Renal cortex interstitium (tissue), 11 donors: Measurements from ENCODE around the gene MRPS31. TPM values are rescaled to one million over a fixed set of nuclear protein-coding genes. Genes with fewer than 3 reads are reported as not detected.
"Not testable (repeated sequence)": the region's sequence is repeated elsewhere in the genome, so short reads cannot be mapped to it uniquely, and the experiment has no call there.

Experiments
- DNase-seq, 11 donors: peaks; one replicate each; pipeline ENCODE4 v3.0.0-alpha.2; 2013; ENCODE audit warnings: low read depth in 9 of 11, low spot score in 4 of 11; ENCODE audit errors: extremely low read depth in 1 of 11
- polyA plus RNA-seq, 3 donors: library from polyadenylated mRNA; unstranded; fragments of 120-200 nt; gene quantifications; one replicate each; pipeline ENCODE4 v1.2.1, GENCODE V29; 2013; ENCODE audit not compliant: insufficient read length in 3 of 3

Gene MRPS31
- polyA plus RNA-seq, 3 donors, result 43.2 to 56.0 (median 51.3) TPM

DNA sequence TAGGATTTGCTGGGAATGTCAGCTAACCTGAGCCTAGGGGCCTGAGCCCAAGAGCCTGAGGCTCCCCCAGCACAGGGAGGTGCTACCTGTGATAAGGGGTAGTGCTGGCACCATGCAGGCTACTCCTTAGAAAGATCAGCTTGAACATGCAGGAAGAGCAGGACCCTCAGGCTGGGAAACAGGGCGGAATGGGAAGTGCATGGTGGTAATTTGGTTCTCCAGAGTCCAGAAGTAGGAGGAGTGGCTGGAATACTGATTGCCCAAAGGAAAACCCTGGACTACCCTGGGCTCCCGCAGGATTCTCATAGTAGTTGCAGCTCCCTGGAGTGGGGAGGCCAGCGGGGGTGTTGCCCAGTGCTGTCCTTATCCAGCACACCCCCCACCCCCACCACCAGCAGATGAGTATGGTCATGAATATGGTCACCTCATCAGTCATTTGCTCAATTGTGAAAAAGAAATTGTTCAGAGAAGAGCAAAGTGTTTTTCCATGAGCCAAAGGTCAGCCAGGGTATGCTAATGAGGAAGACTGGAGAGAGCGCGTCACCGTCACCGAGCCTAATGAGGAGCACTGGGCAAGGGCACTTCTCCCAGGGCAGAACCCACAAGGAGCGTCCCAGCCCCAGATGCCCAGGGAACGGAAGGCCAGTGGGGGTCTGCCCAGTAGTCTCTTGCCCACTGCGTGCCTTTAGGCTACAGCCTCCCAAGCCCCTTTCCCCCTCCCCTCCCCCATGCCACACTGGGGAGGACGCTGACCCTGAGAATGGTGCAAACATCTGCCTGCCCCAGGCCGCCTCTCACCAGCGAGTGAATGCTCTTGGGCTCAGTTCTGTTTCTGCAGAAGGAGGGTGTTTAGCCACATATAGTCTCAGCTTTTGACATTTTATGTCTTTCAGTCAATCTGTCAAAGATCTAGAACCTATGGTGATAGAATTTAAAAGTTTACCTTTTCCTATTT lies 23.7 kb upstream of the MRPS31 start:
- no peak for DNase-seq

DNA sequence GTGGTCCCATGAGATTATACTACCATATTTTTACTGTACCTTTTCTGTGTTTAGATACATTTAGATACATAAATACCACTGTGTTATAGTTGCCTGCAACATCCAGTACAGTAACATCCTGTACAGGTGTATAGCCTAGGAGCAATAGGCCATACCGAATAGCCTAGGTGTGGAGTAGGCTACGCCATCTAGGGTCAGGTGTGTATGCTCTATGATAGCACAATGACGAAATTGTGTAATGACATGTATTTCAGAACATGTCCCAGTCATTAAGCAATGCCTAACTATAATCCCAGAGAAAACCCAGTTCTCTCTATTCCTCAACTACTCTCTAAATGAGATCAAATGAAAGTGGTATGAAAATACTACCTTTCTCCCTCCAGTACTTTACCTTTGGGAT lies 22.3 kb upstream of the MRPS31 start:
- DNase-seq, result no peak

DNA sequence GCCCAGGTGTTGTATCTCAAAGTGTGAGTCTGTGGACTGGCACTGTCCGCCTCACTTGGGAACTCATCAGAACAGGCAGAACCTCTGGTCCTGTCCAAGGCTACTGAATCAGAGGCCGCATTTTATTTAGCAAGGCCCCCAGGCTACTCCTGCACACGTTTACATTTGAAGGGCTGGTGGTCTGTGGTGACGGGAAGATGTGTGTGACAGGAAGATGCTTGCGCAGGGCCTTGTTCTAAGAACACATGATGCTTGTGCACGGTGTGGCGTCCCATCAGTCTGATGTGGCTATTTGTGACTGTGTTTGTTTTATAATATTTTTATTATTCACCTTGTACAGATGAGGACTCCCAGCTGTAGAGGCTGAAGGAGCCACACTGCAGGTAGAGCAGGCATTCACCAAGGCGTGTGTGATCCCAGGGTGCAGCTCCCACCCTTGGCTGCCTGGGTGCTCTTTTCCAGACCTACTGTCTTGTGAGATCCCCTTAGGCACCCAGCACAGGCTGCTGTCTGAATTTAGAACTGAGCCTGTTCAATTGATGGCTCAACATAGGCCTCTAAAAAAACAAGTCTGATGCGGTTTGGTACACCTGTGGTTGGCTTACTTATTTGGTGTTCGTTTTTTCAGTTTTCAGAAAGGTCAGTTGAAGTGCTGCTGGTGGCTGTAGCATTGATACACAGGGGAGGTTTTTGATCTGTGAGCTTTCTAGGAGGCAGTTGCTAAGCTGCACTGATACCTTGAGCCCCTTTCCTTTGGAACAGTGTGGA lies 21.5 kb upstream of the MRPS31 start:
- DNase-seq, result no peak

DNA sequence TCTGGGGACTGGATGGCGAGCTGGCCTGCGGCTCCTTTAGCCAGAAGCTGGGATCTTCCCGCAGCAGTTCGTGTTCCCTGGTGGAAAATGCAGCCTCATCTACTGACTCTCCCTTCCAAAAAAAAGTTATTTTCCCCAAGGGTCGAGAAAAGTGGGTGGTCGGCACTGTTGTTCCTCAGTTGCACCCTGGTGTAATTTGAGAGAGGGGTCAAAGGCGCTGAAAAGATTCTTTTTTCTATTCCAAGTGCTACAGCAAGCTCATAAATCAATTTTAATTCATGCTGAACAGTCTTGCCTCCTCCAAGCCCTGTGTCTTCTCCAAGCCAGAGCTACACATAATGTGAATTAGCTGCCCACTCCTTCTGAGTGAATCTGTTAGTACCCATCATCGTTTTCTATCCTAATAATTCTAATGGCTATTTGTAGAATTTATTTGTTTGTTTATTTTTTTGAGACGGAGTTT lies 19.2 kb upstream of the MRPS31 start:
- DNase-seq, result peak in 7 of 11 donors; percentile 13 to 38 (median 27)

DNA sequence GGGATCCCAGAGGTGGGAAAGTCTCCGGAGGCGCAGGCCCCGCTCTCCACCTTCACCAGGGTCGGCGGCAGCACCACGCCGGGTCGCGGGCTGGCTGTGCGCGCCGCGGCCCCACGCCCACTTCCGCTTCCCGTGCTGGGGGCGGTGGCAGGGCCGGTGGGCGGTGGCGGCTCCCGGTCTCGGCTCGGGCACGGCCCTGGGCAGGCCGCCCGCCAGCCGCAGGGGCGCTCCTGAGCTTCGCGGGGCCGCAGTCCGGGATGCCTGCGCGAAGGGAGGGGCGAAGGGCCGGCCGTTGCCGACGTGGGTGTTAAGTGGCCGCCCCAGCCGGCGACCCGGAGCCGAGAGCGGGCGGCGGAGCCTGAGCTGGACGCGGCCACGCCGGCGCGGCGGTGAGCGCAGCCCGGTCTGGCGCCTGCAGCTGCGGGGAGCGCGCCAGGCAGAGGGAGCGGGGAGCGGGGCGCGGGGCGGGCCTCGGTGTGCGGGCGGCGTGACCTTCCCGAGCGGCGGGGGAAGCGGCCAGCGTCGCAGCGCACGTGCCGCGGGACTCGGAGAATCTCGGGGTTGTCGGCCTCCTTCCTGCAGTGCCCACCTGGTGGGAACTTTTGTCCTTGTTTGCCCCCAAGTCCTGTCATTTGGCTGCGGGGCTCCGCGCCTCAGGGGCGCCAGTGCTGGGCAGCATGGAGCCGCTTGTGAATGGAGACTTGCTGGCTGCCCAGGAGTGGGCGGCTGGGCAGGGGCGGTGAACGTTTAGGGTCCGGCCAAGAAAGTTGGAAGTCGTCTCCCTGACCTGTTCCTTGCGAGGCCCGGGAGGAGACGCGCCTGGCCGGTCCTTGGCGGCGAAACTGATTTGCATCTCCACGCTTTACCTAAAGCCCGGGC lies 18.5 kb upstream of the MRPS31 start, which contains the start of gene SLC25A15:
Gene SLC25A15, plus strand, starts transcription at position 337 of the 879 bp plus-strand sequence. CDS start 3,616 bp downstream, outside the sequence.
- DNase-seq, result peak in 9 of 11 donors; percentile 40 to 74 (median 62)

DNA sequence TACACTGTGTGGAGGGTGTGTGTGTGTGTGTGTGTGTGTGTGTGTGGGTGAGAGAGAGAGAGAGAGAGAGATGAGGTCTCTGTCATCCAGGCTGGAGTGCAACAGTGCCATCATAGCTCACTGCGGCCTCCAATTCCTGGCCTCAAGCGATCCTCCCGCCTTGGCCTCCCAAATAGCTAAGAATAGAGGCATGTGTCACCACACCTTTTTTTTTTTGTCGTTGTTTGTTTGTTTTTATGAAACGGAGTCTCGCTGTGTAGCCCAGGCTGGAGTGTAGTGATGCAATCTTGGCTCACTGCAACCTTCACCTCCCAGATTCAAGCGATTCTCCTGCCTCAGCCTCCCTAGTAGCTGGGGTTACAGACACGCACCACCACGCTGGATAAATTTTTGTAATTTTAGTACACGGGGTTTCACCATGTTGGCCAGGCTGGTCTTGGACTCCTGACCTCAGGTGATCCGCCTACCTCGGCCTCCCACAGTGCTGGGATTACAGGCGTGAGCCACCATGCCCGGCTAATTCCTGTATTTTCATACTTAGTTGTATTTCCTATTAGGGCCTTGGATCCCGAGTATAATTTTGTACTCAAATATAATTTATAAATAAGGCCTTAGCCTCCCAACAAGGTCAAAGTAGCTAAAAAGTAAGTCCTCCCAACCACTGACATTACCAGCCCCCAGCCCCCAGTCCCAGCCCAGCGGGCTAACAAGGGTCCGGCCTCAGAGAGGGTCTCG lies 17.7 kb upstream of the MRPS31 start:
- DNase-seq, result not testable (repeated sequence)

DNA sequence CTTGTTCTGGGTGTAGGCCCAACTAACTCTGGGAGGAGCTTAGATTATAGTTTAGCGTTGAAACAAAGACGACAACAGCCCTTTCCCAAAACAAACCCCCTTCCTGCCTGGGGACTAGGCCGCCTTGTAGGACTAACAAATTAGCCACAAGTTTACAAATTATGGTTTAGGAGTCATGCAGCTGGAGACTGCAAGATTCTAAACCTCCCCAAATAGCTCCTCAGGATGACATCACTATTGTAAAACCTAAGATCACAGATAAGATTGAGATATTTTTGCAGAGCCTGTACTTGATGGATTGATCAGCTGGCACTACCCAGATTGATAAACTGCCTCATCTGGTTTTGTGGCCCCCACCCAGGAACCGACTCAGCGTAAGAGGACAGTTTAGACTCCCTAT lies 16.1 kb upstream of the MRPS31 start:
- no peak for DNase-seq

DNA sequence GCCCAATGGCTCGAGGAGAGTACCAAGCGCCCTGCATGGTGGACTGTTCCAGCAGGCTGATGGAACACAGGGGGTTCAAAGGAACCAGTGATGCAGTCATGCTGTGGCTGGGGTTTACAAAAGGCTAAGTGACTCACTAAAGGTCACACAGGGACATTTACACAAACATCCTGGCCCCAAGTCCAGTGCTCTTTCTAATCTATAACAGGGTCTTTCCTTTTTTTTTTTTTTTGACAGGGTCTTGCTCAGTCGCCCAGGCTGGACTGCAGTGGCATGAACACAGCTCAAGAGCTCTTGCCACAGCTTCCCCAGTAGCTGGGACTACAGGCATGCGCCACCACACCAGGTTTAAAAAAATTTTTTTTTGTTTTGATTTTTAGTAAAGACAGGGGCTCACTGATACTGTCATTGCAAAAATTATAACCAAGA lies 15.6 kb upstream of the MRPS31 start:
- no peak for DNase-seq

DNA sequence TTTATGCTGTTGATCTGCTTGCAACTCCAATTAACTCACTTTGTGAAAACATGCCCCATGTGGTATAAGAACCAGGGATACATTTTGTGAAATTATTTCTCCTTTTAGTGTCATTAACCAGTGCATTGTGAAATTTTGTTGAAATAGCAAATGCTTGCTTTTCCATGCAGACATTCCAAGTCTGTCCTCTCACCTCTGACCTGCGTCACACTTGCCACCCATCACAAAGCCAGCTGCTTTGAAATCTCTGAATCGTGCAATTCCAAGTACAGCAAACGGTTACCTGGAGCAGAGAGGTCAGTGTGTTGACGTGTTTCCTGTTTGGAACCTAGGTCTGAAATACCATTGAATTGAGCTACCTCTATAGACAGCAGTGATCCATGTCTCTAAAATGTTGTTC lies 13.6 kb upstream of the MRPS31 start:
- DNase-seq, result no peak

DNA sequence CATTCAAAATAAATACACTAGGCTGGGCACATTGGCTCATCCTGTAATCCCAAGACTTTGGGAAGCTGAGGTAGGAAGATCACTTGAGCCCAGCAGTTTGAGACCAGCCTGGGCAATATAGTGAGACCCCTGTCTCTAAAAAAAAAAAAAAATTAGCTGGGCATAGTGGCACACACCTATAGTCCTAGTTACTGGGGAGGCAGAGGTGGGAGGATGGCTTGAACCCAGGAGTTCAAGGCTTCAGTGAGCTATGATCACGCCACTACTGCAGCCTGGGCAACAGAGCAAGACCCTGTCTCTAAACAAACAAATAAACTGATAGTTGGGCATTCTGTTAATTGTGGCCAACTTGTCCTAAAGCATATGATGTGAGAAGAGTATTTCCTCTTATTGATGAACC lies 12.0 kb upstream of the MRPS31 start:
- not testable (repeated sequence) for DNase-seq

DNA sequence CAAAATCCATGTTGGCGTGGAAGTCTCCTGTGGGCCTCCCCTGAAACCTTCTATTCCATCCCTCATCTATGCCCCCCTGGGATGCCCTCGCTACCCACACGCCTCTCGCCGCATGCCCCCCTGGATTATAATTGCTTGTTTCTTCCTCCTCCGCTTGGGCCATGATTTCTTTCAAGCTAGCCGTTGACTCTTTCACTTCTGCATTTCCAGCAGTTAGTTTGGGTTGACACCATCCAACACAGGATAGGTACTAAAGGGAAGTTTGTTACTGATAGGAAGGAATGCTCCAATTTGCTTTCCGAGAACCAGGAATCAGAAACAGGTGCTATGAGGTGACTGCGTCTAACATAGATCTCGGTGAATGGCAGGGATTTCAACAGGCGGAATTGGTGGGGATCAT lies 10.7 kb upstream of the MRPS31 start:
- DNase-seq, result no peak

DNA sequence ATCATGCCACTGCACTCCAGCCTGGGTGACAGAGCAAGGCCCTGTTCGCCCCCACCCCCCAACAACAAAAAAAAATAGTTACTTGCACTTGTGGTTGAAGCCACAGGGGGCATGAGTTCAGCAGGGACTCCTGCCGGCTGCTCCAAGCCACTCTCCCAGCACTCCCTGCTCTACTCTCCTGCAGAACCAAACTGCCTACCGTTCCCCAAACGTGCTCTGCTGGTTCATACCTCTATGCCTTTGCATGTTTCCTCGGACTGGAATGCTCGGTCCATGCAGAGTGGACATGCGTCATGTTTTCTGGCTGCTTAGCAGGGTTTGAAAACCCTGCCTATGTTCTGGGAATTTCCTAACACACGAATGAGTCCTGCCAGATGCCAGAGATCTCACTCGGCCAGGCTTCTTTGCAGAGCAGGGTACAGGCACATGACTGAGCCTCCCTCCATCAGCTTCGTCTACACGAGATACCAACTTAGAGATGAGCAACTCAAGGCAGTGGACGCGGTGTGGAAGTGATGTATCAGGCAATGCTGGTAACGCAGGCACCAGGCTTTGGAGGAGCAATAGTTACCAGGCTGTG lies 9.9 kb upstream of the MRPS31 start:
- no peak for DNase-seq

DNA sequence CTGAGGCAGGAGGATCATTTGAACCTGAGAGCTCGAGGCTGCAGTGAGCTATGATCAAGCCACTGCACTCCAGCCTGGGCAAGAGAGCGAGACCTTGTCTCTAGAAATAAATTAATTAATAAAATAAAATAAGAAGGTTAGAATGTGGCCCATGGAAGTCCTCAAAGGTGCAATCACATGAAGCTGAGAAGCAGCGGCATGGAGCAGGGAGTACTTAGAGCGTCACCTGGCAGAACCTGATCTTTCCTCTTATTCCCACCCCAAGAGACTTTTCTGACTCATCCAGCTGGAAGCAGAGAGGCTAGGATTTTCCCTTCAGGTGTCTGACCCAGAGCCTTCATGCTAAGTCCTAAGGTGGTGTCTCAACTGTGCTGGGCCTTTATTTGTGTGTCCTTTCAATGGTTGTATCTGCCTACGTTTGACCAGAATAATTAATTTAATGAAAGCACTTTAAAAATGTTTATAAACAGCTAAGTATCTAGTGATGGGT lies 8.9 kb upstream of the MRPS31 start:
- no peak for DNase-seq

DNA sequence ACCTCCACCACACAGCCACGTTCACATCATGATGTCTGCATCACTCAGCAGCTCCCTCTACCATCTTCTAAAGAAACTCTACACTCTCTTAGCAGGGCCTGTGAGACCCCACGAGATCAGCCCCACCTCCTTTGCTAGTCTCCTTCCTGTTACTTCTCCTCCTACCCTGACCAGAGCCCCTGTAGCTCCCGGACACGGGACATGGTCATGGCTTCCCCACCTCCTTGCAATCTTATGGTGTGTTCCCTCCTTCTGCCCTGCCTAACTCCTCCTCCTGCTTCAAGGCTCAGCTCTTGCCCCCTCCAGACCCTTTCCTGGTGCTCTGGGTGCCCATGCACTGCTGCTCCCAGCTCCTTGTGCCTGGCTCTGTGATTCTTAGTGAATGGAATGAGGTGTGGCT lies 8.1 kb upstream of the MRPS31 start:
- DNase-seq, result no peak

DNA sequence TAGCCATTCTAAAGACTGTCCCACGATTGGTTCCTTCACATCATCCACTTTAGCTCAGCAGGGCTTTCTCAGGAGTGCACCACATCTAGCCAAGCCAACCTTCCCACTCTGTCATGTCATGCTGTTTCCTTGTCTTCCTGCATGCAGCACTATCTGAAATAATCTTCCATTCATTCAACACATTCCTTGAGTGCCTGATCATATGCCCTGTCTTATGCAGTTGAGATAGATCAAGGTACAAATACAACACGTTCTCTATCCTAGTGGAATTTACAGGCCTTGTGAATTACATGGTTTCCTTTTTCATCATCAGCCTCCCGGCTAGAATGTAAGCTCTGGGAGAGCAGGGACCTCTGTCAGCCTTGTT lies 6.8 kb upstream of the MRPS31 start:
- DNase-seq, result no peak

DNA sequence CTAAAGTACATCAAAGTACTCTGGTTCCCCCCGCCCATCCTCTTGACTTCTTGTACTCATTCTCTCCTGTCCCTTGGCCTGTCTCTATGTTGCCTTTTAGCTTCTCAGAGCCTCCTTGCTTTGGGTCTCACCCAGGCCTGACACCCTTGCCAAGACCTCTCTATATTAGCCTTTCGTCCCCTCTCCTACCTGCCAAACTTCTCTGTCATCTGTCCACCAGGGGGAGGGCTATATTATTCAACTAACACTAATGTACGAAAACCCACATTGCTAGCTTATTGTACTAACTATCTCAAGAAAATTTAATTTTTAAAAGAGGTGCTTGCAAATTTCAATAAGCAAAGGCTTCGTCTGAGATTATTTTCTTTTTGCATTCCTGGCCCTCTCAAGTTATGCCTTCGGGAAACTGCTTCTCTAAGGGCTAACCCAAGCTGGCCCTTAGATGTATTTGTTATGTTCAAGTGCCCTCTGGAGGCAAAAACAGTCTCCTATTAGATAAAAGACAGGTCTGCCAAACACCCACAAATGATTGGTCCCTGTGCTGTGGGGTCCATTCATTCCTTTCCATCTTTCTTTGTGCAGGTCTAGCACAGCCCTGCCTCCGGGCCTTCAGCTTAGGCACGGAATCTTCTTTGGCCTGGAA lies 6.3 kb upstream of the MRPS31 start:
- peak in 10 of 11 donors; percentile 20 to 57 (median 33) for DNase-seq

DNA sequence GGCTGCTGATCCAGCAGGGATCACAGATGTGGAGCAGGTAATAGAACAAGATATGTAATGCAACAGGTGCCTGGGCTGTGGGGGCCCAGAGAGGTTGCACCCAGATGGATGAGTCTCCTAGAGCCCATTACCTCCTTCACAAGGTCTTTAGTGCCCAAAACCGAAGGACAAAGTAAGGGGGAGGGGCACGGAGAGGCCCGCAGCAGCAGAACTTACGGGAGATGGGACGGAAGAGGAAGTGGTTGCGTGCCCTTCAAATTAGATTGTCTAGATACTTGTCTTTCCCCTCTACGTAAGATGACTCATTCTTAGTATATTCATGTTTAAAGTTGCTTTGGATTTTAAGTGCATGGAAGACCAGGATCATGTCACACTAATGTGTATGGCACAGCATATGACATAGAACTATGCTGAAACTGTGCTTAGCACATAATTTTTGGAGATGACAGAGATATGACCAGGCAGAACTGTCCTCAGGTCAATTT lies 5.7 kb upstream of the MRPS31 start:
- DNase-seq, result no peak
